Neural progenitor cell (in vitro differentiated cells): ENCODE data around the gene GP5.

ENCODE experiments used
- CTCF ChIP-seq: fragments of 200-600 bp; sonication (generic); IDR thresholded peaks from 2 replicates; pipeline ENCODE4 v1.5.1; 2017; ENCODE audit warnings: antibody characterized with exemption, mild to moderate bottlenecking
- EZH2 ChIP-seq: fragments of 200-600 bp; sonication (generic); IDR thresholded peaks from 2 replicates; pipeline ENCODE4 v1.6.1; 2017; ENCODE audit warnings: antibody characterized with exemption, mild to moderate bottlenecking, moderate library complexity
- EZH2phosphoT487 ChIP-seq: fragments of 200-600 bp; sonication (generic); IDR thresholded peaks from 2 replicates; pipeline ENCODE4 v1.6.1; 2017; ENCODE audit warnings: antibody characterized with exemption

- TF ChIP-seq EZH2phosphoT487 (no peak), EZH2 (no peak), CTCF (no peak)
These were observed 34.8 kb downstream of the GP5 start for GRCh38 chr3:194364314-194364651.
